HEK293 (cell line): ENCODE measurements around the gene ASB16.
A peak's percentile ranks its signal among the peaks of the same experiment; 100 is the strongest.

ENCODE experiments used
- ATF2 ChIP-seq: fragments of 450-650 bp; formaldehyde crosslinking; IDR thresholded peaks from 2 replicates; pipeline ENCODE4 v1.5.1; 2016; ENCODE audit warnings: missing biosample characterization, missing genetic modification characterization, low read depth
- CTCF ChIP-seq: fragments of 450-650 bp; formaldehyde crosslinking; IDR thresholded peaks from 2 replicates; pipeline ENCODE4 v1.5.1; 2016; ENCODE audit warnings: missing biosample characterization, missing genetic modification characterization
- EGR2 ChIP-seq: fragments of 450-650 bp; formaldehyde crosslinking; IDR thresholded peaks from 2 replicates; pipeline ENCODE4 v1.5.1; 2016; ENCODE audit warnings: low read depth, missing biosample characterization, missing genetic modification characterization
- HOXA7 ChIP-seq: sonication (generic); formaldehyde crosslinking; IDR thresholded peaks from 2 replicates; pipeline ENCODE4 v1.8.1; 2022; ENCODE audit warnings: missing genetic modification reagents, borderline replicate concordance
- KLF7 ChIP-seq: fragments of 450-650 bp; formaldehyde crosslinking; IDR thresholded peaks from 2 replicates; pipeline ENCODE4 v1.5.1; 2016; ENCODE audit warnings: missing biosample characterization, missing genetic modification characterization, borderline replicate concordance
- PRDM10 ChIP-seq: fragments of 450-650 bp; formaldehyde crosslinking; IDR thresholded peaks from 2 replicates; pipeline ENCODE4 v1.5.1; 2016; ENCODE audit warnings: missing biosample characterization, missing genetic modification characterization
- REST ChIP-seq: fragments of 450-650 bp; formaldehyde crosslinking; IDR thresholded peaks from 2 replicates; pipeline ENCODE4 v1.5.1; 2016; ENCODE audit warnings: missing biosample characterization, missing genetic modification characterization
- SETDB1 ChIP-seq: IDR thresholded peaks from one replicate; pipeline ENCODE4 v1.6.1; 2017; ENCODE audit warnings: mild to moderate bottlenecking, low read length, moderate library complexity, mixed read lengths; ENCODE audit not compliant: insufficient read length
- ZBTB48 ChIP-seq: fragments of 450-650 bp; formaldehyde crosslinking; IDR thresholded peaks from 2 replicates; pipeline ENCODE4 v1.5.1; 2016; ENCODE audit warnings: missing biosample characterization, missing genetic modification characterization
- ZBTB7A ChIP-seq: fragments of 450-650 bp; formaldehyde crosslinking; IDR thresholded peaks from 2 replicates; pipeline ENCODE4 v1.5.1; 2016; ENCODE audit warnings: low read depth, missing biosample characterization, missing genetic modification characterization
- ZNF211 ChIP-seq: fragments of 450-650 bp; formaldehyde crosslinking; IDR thresholded peaks from 2 replicates; pipeline ENCODE4 v1.5.1; 2016; ENCODE audit warnings: low read depth, missing biosample characterization, missing genetic modification characterization
- ZNF266 ChIP-seq: fragments of 450-650 bp; formaldehyde crosslinking; IDR thresholded peaks from 2 replicates; pipeline ENCODE4 v1.5.1; 2016; ENCODE audit warnings: missing biosample characterization, missing genetic modification characterization, low read depth
- ZNF366 ChIP-seq: fragments of 450-650 bp; formaldehyde crosslinking; conservative IDR thresholded peaks from 2 replicates; pipeline ENCODE4 v1.5.1; 2016; ENCODE audit warnings: missing biosample characterization, missing genetic modification characterization
- ZNF423 ChIP-seq: fragments of 450-650 bp; formaldehyde crosslinking; IDR thresholded peaks from 2 replicates; pipeline ENCODE4 v1.5.1; 2016; ENCODE audit warnings: missing biosample characterization, missing genetic modification characterization
- ZNF449 ChIP-seq: fragments of 450-650 bp; formaldehyde crosslinking; IDR thresholded peaks from 2 replicates; pipeline ENCODE4 v1.5.1; 2017; ENCODE audit warnings: missing biosample characterization, mild to moderate bottlenecking, missing genetic modification characterization, moderate library complexity
- ZNF473 ChIP-seq: fragments of 450-650 bp; formaldehyde crosslinking; IDR thresholded peaks from 2 replicates; pipeline ENCODE4 v1.5.1; 2017; ENCODE audit warnings: missing biosample characterization, missing genetic modification characterization
- ZNF488 ChIP-seq: fragments of 450-650 bp; formaldehyde crosslinking; IDR thresholded peaks from 2 replicates; pipeline ENCODE4 v1.5.1; 2016; ENCODE audit warnings: missing biosample characterization, missing genetic modification characterization
- ZNF513 ChIP-seq: fragments of 450-650 bp; IDR thresholded peaks from 2 replicates; pipeline ENCODE4 v1.5.1; 2018; ENCODE audit warnings: missing biosample characterization, missing genetic modification characterization
- ZNF555 ChIP-seq: fragments of 450-650 bp; formaldehyde crosslinking; conservative IDR thresholded peaks from 2 replicates; pipeline ENCODE4 v1.5.1; 2017; ENCODE audit warnings: missing biosample characterization, mild to moderate bottlenecking, missing genetic modification characterization, inconsistent platforms
- ZNF571 ChIP-seq: fragments of 450-650 bp; formaldehyde crosslinking; IDR thresholded peaks from 2 replicates; pipeline ENCODE4 v1.5.0; 2017; ENCODE audit warnings: missing biosample characterization, missing genetic modification characterization
- ZNF580 ChIP-seq: fragments of 450-650 bp; formaldehyde crosslinking; IDR thresholded peaks from 2 replicates; pipeline ENCODE4 v1.5.1; 2016; ENCODE audit warnings: missing biosample characterization, missing genetic modification characterization
- ZNF624 ChIP-seq: fragments of 450-650 bp; formaldehyde crosslinking; IDR thresholded peaks from 2 replicates; pipeline ENCODE4 v1.5.1; 2017; ENCODE audit warnings: missing biosample characterization, missing genetic modification characterization
- ZNF777 ChIP-seq: fragments of 450-650 bp; formaldehyde crosslinking; IDR thresholded peaks from 2 replicates; pipeline ENCODE4 v1.5.1; 2017; ENCODE audit warnings: missing biosample characterization, missing genetic modification characterization, borderline replicate concordance
- ZSCAN30 ChIP-seq: fragments of 450-650 bp; IDR thresholded peaks from 2 replicates; pipeline ENCODE4 v1.5.1; 2018; ENCODE audit warnings: missing biosample characterization, mild to moderate bottlenecking, missing genetic modification characterization, moderate library complexity

Gene ASB16

GRCh38 chr17:44222112-44222869 is 51.8 kb downstream of the ASB16 start (continued):
- no peak; the same call in none of the 2 replicates for TF ChIP-seq CTCF (tag by site-specific recombination)
- TF ChIP-seq ZNF624 = no peak
- TF ChIP-seq ZNF449 = no peak
- no peak for TF ChIP-seq ZNF777
- no peak for TF ChIP-seq ZNF513 (tag by site-specific recombination)
- TF ChIP-seq ZNF366 = no peak; the same call in 1 of the 2 replicates
- TF ChIP-seq HOXA7 (CRISPR knock-in tag) = no peak
- no peak for TF ChIP-seq ZNF211 (tag by site-specific recombination)
- no peak for TF ChIP-seq ZBTB7A (tag by site-specific recombination)
- no peak for TF ChIP-seq ZNF488
- TF ChIP-seq REST = no peak
- TF ChIP-seq EGR2 = no peak
- TF ChIP-seq ZNF473 (tag by site-specific recombination) = no peak
- no peak for TF ChIP-seq ZNF266 (tag by site-specific recombination)
- TF ChIP-seq ZNF571 = no peak
- TF ChIP-seq ZNF555 (tag by site-specific recombination) = no peak
- no peak for TF ChIP-seq SETDB1
- no peak for TF ChIP-seq PRDM10
- TF ChIP-seq ZNF423 (tag by site-specific recombination) = no peak
- no peak for TF ChIP-seq KLF7 (tag by site-specific recombination)
- peak; percentile 66 for TF ChIP-seq ZSCAN30 (tag by site-specific recombination)
- TF ChIP-seq ATF2 (tag by site-specific recombination) = no peak
- TF ChIP-seq ZNF580 (tag by site-specific recombination) = no peak
- peak; percentile 72 for TF ChIP-seq ZBTB48 (tag by site-specific recombination)
